ENCODE data around the gene CCDC30. TPM values are rescaled to one million over a fixed set of nuclear protein-coding genes. Genes with fewer than 3 reads are reported as not detected.

Gene CCDC30
- total and polyA plus RNA-seq, 7 donors: 0.69 to 3.9 (median 3.3) TPM

DNA sequence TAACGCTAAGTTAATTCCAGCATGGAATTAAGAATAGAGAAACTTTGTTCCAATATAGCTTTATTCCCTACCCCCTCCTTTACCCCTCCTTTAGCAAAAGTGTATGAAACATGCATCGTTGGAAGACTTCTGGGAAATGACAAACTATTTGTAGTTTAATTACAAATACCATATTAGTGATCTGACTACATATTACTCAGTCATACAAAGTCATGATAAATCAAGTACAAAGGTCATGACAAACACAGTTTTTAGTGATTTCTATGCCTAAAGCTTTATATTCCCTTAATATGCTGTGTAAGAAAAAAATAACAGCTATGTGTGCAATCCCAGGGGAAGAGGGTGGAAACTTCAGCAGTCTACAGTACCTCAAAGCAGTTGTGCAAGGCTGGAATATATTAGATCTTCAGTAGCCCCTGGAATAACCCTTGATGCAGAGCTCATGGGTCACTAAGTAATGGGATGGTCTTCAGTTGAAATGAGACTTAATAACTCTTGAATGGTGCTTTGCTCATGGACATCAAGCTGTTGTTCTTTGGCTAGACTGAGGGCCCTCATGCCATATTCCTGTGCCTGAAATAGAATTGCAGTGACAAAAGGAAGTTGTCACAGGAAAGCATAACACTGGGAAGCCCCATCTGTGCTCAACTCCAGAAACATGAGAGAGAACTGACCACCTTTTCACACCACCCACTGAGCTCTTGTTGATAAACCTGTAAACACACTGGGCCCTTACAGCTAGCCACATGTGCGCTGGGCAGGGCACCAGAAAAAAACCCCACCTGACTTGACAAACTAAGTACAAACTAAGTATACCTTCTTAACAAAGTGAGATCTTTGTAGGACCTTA, 32.6 kb upstream of the CCDC30 start:
- Histone ChIP-seq H3K9me3 (no peaks in the 10 kb centered on the region), H3K27me3 (no peaks in the 10 kb centered on the region), H3K4me3 (no peak overlapping the region), H3K27ac (no peak overlapping the region), H3K36me3 (no peaks in the 10 kb centered on the region), H3K4me1 (no peaks in the 10 kb centered on the region)
- no peak for TF ChIP-seq POLR2A (IDR thresholded peaks at IDR 0.05)
- no peak for TF ChIP-seq EP300 (IDR thresholded peaks at IDR 0.05)
- TF ChIP-seq POLR2AphosphoS5 (IDR thresholded peaks at IDR 0.05): no peak
- TF ChIP-seq, protein P1, sequence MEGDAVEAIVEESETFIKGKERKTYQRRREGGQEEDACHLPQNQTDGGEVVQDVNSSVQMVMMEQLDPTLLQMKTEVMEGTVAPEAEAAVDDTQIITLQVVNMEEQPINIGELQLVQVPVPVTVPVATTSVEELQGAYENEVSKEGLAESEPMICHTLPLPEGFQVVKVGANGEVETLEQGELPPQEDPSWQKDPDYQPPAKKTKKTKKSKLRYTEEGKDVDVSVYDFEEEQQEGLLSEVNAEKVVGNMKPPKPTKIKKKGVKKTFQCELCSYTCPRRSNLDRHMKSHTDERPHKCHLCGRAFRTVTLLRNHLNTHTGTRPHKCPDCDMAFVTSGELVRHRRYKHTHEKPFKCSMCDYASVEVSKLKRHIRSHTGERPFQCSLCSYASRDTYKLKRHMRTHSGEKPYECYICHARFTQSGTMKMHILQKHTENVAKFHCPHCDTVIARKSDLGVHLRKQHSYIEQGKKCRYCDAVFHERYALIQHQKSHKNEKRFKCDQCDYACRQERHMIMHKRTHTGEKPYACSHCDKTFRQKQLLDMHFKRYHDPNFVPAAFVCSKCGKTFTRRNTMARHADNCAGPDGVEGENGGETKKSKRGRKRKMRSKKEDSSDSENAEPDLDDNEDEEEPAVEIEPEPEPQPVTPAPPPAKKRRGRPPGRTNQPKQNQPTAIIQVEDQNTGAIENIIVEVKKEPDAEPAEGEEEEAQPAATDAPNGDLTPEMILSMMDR (IDR thresholded peaks at IDR 0.05): no peak
- intact Hi-C loops (cut with DNase I): no loop called here
- DNase-seq: no peak
- 83 to 92% methylated on average over 3 of the region's 3 CpGs for WGBS, 2 donors

DNA sequence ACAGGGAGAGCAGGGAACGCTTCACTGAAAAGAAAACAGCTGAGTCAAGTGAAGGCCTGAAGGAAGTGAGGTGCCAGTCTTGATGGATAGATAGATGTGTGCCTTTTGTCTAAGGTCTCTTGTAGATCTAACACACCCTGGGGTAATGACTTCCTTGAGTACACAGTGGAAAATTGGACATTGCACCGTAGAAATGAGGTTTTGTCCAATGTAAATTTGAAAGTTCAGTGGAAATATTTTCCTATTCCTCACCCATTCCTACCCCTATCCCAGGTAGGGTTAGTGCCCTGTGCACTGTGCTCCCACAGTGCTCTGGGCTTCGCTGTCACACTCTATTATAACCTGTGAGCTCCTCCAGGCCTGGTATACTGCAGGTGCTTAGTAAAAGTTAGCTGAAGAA, 31.6 kb upstream of the CCDC30 start:
- Histone ChIP-seq H3K27ac (no peak overlapping the region), H3K27me3 (no peaks in the 10 kb centered on the region), H3K36me3 (no peaks in the 10 kb centered on the region), H3K4me3 (no peak overlapping the region), H3K4me1 (no peaks in the 10 kb centered on the region), H3K9me3 (no peaks in the 10 kb centered on the region)
- TF ChIP-seq POLR2A (IDR thresholded peaks at IDR 0.05) (no peak), POLR2AphosphoS5 (IDR thresholded peaks at IDR 0.05) (no peak), EP300 (IDR thresholded peaks at IDR 0.05) (no peak)
- TF ChIP-seq, protein P1 (IDR thresholded peaks at IDR 0.05): no peak
- DNase-seq: no peak
- intact Hi-C loops (cut with DNase I): no loop called here
- 13 to 65% methylated on average over 3 of the region's 3 CpGs for WGBS, 2 donors

DNA sequence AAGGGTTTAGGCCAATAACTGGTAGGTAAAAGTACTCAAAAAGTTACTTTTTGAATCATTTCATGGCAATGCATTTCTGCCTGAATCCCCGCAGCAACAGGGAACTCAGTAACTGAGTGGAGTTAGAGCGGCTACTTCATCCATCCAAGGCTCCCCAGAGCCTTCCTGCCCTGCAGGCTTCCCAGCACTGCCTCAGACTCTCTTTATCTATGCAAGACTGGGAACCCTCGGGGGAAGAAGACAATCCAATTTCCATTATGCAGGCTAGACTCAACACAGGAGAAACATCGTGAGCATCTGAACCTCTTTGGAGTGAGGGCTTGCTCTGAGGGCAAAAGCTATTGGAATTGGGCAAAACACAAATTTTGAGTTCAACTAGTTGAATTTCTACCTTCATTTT, 30.4 kb upstream of the CCDC30 start:
- Histone ChIP-seq H3K36me3 (no peaks in the 10 kb centered on the region), H3K27ac (no peak overlapping the region), H3K4me3 (no peak overlapping the region), H3K4me1 (no peaks in the 10 kb centered on the region), H3K9me3 (no peaks in the 10 kb centered on the region), H3K27me3 (no peaks in the 10 kb centered on the region)
- TF ChIP-seq POLR2AphosphoS5 (IDR thresholded peaks at IDR 0.05) (no peak), POLR2A (IDR thresholded peaks at IDR 0.05) (no peak), EP300 (IDR thresholded peaks at IDR 0.05) (no peak)
- TF ChIP-seq, protein P1 (IDR thresholded peaks at IDR 0.05): no peak
- intact Hi-C loops (cut with DNase I): no loop called here
- WGBS, 2 donors: 94 to 98% methylated on average over 4 of the region's 4 CpGs
- DNase-seq: no peak

DNA sequence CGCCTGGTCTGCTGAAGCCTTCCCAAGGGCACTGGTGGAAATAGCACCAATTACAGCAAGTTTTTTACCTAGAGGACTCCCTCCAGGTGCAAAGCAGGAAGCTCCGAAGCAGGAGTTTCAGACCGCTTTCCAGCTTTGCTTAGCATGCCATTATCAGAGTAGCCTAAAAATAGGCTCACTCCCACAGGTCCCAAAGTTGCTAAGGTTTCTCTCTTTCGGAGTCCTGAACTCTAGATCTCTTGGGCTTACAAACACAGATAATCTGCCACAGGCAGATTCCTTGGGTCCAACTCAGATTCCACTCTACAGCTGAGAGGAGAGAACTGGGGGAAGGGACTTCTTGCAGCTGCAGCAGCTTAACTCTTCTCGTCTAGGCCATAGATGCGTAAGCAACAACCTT, 29.7 kb upstream of the CCDC30 start:
- no peak for DNase-seq
- intact Hi-C loops (cut with DNase I): no loop called here
- Histone ChIP-seq H3K27ac (no peak overlapping the region), H3K9me3 (no peaks in the 10 kb centered on the region), H3K36me3 (no peaks in the 10 kb centered on the region), H3K27me3 (no peaks in the 10 kb centered on the region), H3K4me1 (no peaks in the 10 kb centered on the region), H3K4me3 (no peak overlapping the region)
- TF ChIP-seq POLR2AphosphoS5 (IDR thresholded peaks at IDR 0.05) (no peak), EP300 (IDR thresholded peaks at IDR 0.05) (no peak), POLR2A (IDR thresholded peaks at IDR 0.05) (no peak)
- TF ChIP-seq, protein P1 (IDR thresholded peaks at IDR 0.05): no peak
- 87 to 94% methylated on average over 6 of the region's 6 CpGs for WGBS, 2 donors

Measured in sigmoid colon (tissue), 7 donors.